Brain microvascular endothelial cell (primary cell): ENCODE measurements around the gene UBAP1.
"Not testable (repeated sequence)": the region's sequence is repeated elsewhere in the genome, so short reads cannot be mapped to it uniquely, and the experiment has no call there.

Experiments
- DNase-seq: peaks from one replicate; pipeline ENCODE4 v3.0.0-alpha.2; 2020
- H3K27ac ChIP-seq: fragments of 250-450 bp; sonication (Bioruptor Pico); 2 replicates; pipeline ENCODE4 v1.5.1; 2020; ENCODE audit warnings: mild to moderate bottlenecking, moderate library complexity
- H3K27me3 ChIP-seq: fragments of 250-450 bp; sonication (Bioruptor Pico); replicated peaks from 2 replicates; pipeline ENCODE4 v1.5.1; 2020; ENCODE audit warnings: mild to moderate bottlenecking
- H3K36me3 ChIP-seq: fragments of 250-450 bp; sonication (Bioruptor Pico); replicated peaks from 2 replicates; pipeline ENCODE4 v1.5.1; 2020; ENCODE audit warnings: mild to moderate bottlenecking
- H3K4me3 ChIP-seq: 2 replicates; pipeline ENCODE4 v1.5.1; 2011; ENCODE audit warnings: low read depth, mild to moderate bottlenecking, control low read depth, low read length, moderate library complexity
- in situ Hi-C: cut with HindIII; loops from 2 replicates; pipeline ENCODE4 v1.10.0; 2017; ENCODE audit warnings: low sequenced_read_pairs, low pct_ligation_motif_present
- TF ChIP-seq, protein P1 (sequence below): IDR thresholded peaks from 2 replicates; pipeline ENCODE4 v1.5.1; 2011; ENCODE audit warnings: low read depth, mild to moderate bottlenecking, moderate library complexity, low read length, control low read depth, inconsistent platforms; ENCODE audit errors: missing control alignments

Gene UBAP1

DNA sequence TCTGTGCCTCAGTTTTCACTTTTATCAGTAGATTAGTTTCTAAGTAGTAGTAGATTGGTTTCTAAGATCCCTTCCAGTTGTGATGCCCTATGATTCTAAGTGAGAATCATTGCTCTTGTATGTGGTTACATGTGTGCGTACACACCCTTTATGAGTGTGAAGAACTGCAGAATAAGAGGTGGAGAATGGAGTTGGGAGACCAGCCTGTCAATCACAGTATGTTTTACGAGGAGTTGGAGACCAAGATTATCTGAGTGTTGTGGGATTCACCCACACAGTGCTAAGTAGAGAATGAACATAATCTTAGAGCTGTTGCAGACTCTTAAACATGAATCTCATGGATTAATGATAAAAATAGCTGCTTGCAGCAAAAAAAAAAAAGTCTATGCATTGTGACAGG lies 112.6 kb downstream of the UBAP1 start:
- Histone ChIP-seq H3K27ac (no peak overlapping the region), H3K27me3 (no peaks in the 10 kb centered on the region), H3K36me3 (no peaks in the 10 kb centered on the region), H3K4me3 (no peak overlapping the region)
- no peak for DNase-seq
- in situ Hi-C loops = no loop called here
- TF ChIP-seq, protein P1, sequence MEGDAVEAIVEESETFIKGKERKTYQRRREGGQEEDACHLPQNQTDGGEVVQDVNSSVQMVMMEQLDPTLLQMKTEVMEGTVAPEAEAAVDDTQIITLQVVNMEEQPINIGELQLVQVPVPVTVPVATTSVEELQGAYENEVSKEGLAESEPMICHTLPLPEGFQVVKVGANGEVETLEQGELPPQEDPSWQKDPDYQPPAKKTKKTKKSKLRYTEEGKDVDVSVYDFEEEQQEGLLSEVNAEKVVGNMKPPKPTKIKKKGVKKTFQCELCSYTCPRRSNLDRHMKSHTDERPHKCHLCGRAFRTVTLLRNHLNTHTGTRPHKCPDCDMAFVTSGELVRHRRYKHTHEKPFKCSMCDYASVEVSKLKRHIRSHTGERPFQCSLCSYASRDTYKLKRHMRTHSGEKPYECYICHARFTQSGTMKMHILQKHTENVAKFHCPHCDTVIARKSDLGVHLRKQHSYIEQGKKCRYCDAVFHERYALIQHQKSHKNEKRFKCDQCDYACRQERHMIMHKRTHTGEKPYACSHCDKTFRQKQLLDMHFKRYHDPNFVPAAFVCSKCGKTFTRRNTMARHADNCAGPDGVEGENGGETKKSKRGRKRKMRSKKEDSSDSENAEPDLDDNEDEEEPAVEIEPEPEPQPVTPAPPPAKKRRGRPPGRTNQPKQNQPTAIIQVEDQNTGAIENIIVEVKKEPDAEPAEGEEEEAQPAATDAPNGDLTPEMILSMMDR = no peak

DNA sequence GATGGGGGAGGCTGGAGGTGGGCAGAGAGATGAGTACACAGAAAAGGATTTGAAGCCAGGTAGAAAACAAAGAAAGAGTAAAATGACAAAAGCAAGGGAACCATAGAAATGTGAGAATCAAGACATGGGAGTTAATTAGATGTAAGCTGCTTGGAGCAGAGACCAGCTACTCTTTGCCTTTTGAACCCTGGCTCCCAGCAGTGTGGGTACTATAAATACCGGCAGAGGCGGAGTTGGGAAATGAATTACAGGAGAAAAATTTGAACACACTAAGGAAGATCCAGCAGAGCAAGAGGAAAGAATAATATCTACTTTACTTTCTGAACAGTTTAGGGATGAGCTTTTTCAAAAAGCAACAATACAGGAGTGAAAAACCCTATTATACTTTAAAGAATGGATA lies 113.7 kb downstream of the UBAP1 start:
- Histone ChIP-seq H3K27me3 (no peaks in the 10 kb centered on the region), H3K4me3 (no peak overlapping the region), H3K27ac (no peak overlapping the region), H3K36me3 (no peaks in the 10 kb centered on the region)
- TF ChIP-seq, protein P1 = no peak
- DNase-seq = no peak
- in situ Hi-C loops = no loop called here

DNA sequence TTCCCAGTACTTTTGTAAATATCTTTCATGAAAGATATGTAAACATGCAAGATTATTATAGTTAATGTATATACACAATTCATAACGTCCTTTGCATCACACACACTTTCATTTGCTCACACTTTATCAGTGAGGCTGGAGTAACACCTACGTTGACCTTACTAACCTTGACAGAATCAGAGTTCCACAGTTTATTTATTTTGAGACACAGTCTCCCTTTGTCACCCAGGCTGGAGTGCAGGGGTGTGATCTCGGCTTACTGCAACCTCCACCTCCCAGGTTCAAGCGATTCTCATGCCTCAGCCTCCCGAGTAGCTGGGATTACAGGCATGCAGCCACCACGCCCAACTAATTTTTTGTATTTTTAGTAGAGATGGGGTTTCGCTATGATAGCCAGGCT lies 122.2 kb downstream of the UBAP1 start:
- H3K4me3 ChIP-seq, DNase-seq, H3K27me3 ChIP-seq, H3K36me3 ChIP-seq, H3K27ac ChIP-seq, in situ Hi-C loops: not testable (repeated sequence)
